Eye (tissue), 1 donor: Measurements from ENCODE around the gene TPBG.

Experiments
- DNase-seq: peaks from one replicate; pipeline ENCODE4 v3.0.0-alpha.2; 2015

Gene TPBG

GRCh38 chr6:82363428-82364086 is at the start of gene TPBG:
TSS of gene TPBG (plus strand) at chr6:82363817. CDS start at chr6:82364962, 1,145 bp downstream.
- DNase-seq: peak; percentile 90

GRCh38 chr6:82322386-82322785 is 41.2 kb upstream of the TPBG start:
- no peak for DNase-seq

- no peak for DNase-seq
These were observed 33.9 kb upstream of the TPBG start for GRCh38 chr6:82329766-82330165.

GRCh38 chr6:82330171-82330804 is 33.3 kb upstream of the TPBG start:
- no peak for DNase-seq

GRCh38 chr6:82331031-82331773 is 32.4 kb upstream of the TPBG start:
- DNase-seq: peak; percentile 2

- no peak for DNase-seq
These were observed 29.8 kb upstream of the TPBG start for GRCh38 chr6:82333781-82334180.

- no peak for DNase-seq
These were observed 25.8 kb upstream of the TPBG start for GRCh38 chr6:82337688-82338257.

GRCh38 chr6:82348130-82348529 is 15.5 kb upstream of the TPBG start:
- no peak for DNase-seq

- DNase-seq: no peak
These were observed 9.8 kb upstream of the TPBG start for GRCh38 chr6:82353848-82354247.

- no peak for DNase-seq
These were observed 3.1 kb upstream of the TPBG start for GRCh38 chr6:82360552-82360951.

- no peak for DNase-seq
These were observed 2.0 kb upstream of the TPBG start for GRCh38 chr6:82361631-82362030.

GRCh38 chr6:82362144-82362543 is 1.5 kb upstream of the TPBG start:
- DNase-seq: no peak

GRCh38 chr6:82362878-82363427 is 664 bp upstream of the TPBG start:
- peak; percentile 89 for DNase-seq

- peak; percentile 85 for DNase-seq
These were observed 734 bp downstream of the TPBG start for GRCh38 chr6:82364087-82365015.

GRCh38 chr6:82365016-82365795 is 1.6 kb downstream of the TPBG start:
- peak; percentile 85 for DNase-seq

GRCh38 chr6:82367704-82368103 is 4.1 kb downstream of the TPBG start:
- DNase-seq: no peak

GRCh38 chr6:82370788-82371187 is 7.2 kb downstream of the TPBG start:
- DNase-seq: no peak

- DNase-seq: no peak
These were observed 8.4 kb downstream of the TPBG start for GRCh38 chr6:82371799-82372546.

GRCh38 chr6:82372656-82373055 is 9.0 kb downstream of the TPBG start:
- DNase-seq: no peak

GRCh38 chr6:82374516-82374915 is 10.9 kb downstream of the TPBG start:
- no peak for DNase-seq

GRCh38 chr6:82376636-82377035 is 13.0 kb downstream of the TPBG start:
- no peak for DNase-seq
